Effector memory CD4-positive, alpha-beta T cell (primary cell): Measurements from ENCODE around the gene ABHD4.
"Not testable (repeated sequence)": the region's sequence is repeated elsewhere in the genome, so short reads cannot be mapped to it uniquely, and the experiment has no call there.

Source experiments
- DNase-seq, 3 donors: peaks; one replicate each; pipeline ENCODE4 v3.0.0-alpha.2; 2020
- H3K27ac ChIP-seq: 2 replicates; pipeline ENCODE4 v1.7.0; 2013; ENCODE audit warnings: mild to moderate bottlenecking, low read length, moderate library complexity; ENCODE audit not compliant: insufficient read depth, poor library complexity, severe bottlenecking
- H3K27me3 ChIP-seq: replicated peaks from 2 replicates; pipeline ENCODE4 v1.7.0; 2013; ENCODE audit warnings: mild to moderate bottlenecking, low read length; ENCODE audit not compliant: insufficient read depth, control insufficient read depth, poor library complexity, severe bottlenecking
- H3K36me3 ChIP-seq: 2 replicates; pipeline ENCODE4 v1.7.0; 2013; ENCODE audit warnings: mild to moderate bottlenecking, low read length, moderate library complexity; ENCODE audit not compliant: control insufficient read depth, insufficient read depth
- H3K4me1 ChIP-seq: 2 replicates; pipeline ENCODE4 v1.7.0; 2013; ENCODE audit warnings: low read length, mild to moderate bottlenecking; ENCODE audit not compliant: control insufficient read depth, insufficient read depth, poor library complexity, severe bottlenecking
- H3K4me3 ChIP-seq: 2 replicates; pipeline ENCODE4 v1.7.0; 2013; ENCODE audit warnings: low read length, low read depth, mild to moderate bottlenecking; ENCODE audit not compliant: insufficient read depth, poor library complexity, severe bottlenecking
- H3K9me3 ChIP-seq: 2 replicates; pipeline ENCODE4 v1.7.0; 2013; ENCODE audit warnings: mild to moderate bottlenecking, low read length, moderate library complexity; ENCODE audit not compliant: control insufficient read depth

ABHD4 gene

DNA sequence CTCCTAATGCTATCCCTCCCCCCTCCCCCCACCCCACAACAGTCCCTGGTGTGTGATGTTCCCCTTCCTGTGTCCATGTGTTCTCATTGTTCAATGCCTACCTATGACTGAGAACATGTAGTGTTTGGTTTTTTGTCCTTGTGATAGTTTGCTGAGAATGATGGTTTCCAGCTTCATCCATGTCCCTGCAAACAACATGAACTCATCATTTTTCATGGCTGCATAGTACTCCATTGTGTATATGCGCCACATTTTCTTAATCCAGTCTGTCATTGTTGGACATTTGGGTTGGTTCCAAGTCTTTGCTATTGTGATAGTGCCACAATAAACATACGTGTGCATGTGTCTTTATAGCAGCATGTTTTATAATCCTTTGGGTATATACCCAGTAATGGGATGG, 17.7 kb downstream of the ABHD4 start:
- H3K4me1 ChIP-seq, H3K27me3 ChIP-seq, H3K4me3 ChIP-seq, H3K9me3 ChIP-seq, DNase-seq, H3K36me3 ChIP-seq, H3K27ac ChIP-seq: not testable (repeated sequence)

DNA sequence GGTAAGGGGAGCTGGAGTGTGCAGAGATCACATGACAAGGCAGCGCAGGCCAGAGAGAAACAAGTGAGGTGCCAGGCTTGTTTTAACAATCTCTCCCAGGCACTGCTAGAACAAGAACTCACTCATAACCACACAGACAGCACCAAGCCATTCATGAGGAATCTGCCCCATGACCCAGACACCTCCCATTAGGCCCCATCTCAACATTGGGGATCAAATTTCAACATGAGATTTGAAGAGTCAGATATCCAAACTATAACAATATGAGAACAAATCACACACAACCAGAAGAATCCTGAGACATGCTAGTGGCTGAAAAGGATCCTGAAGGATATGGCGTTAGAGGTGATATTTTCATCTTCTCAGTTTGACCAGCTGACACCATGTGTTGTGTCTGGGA, 24.2 kb downstream of the ABHD4 start:
- Histone ChIP-seq H3K36me3 (no peaks in the 10 kb centered on the region), H3K27ac (no peak overlapping the region), H3K4me3 (no peak overlapping the region), H3K27me3 (no peaks in the 10 kb centered on the region), H3K4me1 (no peaks in the 10 kb centered on the region), H3K9me3 (no peaks in the 10 kb centered on the region)
- DNase-seq, result no peak

DNA sequence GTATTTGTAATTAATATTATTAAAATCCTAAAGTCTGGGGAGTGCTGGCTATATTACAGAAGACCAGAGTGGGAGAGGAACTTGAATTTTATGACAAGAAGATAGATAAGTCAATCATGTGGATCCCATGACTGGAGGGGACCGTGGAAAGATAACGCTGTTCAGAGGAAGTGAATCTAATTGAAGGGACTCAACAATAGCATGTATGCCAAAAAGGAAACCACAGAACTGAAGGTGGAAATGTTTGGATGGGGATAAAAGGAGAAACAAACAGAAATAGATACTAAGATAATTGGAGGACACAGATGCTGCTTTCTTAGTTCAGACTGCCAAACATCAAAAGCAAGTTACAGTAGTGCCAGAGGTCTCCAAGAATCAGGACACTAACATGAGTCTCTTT, 24.9 kb downstream of the ABHD4 start:
- DNase-seq, result no peak
- no peaks in the 10 kb centered on the region for H3K9me3 ChIP-seq
- H3K36me3 ChIP-seq, result no peaks in the 10 kb centered on the region
- H3K4me3 ChIP-seq, result no peak overlapping the region
- H3K27me3 ChIP-seq, result no peaks in the 10 kb centered on the region
- no peak overlapping the region for H3K27ac ChIP-seq
- no peaks in the 10 kb centered on the region for H3K4me1 ChIP-seq

DNA sequence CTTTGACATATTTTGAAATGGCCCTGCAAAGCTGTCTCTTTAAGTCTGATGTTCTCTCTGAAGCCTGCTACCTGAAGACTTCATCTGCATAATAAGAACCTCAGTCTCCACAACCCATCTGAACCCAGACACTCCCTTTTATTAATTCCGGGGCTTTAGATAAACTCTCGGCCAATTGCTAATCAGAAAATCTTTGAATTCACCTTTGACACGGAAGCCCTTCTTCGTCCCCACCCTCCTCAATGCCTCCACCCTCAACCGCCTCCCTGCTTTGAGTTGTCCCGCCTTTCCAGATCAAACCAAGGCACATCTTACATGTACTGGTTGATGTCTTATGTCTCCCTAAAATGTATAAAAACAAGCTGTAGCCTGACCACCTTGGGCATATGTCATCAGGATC, 28.5 kb downstream of the ABHD4 start:
- Histone ChIP-seq H3K27ac (no peak overlapping the region), H3K27me3 (no peaks in the 10 kb centered on the region), H3K36me3 (no peaks in the 10 kb centered on the region), H3K9me3 (no peaks in the 10 kb centered on the region), H3K4me3 (no peak overlapping the region), H3K4me1 (no peaks in the 10 kb centered on the region)
- DNase-seq, result no peak

DNA sequence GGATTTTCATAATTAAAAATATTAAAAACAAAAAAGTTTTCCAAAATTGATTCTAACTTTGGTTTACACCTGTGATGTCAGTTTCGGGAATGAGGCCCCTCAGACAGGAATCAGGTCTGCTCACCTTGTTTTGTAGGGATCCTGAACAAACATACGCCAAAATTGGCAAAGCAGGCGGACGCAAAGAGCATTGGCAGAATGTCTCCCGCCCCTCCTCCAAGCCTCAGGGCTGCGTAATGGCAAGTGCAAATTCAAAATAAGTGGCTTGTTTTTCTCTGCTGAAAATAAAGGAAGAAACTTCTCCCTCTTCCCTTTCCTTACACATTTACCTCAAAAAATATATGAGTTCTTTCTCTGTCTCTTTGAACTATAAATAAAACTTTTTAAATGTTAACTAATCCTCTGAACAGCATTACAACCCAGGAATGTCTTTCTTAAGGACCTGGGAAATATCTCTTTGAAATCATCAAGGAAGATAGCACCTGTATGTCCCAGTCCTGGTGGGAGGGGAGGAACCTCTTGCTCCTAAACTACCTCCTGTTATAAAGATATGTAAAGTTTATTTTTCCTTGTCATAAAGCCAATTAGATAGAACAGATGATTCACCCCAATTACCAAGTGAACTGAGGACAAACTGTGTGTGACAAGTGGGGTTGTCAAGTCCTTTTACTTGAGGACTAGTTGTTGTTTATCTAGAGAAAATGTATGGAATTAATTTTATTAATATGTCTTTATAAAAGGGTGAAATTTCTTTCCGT, 29.6 kb downstream of the ABHD4 start:
- Histone ChIP-seq H3K36me3 (no peaks in the 10 kb centered on the region), H3K9me3 (no peaks in the 10 kb centered on the region)

DNA sequence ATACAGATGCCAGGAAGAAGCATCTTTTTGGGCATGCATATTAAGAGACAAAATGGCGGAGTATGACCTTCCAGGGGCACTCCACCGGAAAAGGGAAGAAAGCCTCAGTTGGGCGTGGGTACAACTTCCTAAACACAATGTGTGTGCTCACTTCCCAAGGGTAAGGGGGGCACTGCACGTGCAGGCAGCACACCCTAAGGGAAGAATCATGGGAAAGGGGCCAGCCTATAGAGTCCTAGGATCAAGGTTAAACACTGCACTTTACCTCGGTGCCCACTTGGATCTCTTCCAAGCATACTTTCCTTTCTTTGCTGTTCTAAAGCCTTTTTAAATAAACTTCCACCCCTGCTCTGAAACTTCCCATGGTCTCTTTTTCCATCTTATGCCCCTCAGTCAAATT, 31.3 kb downstream of the ABHD4 start:
- H3K27ac ChIP-seq, result no peak overlapping the region
- no peaks in the 10 kb centered on the region for H3K27me3 ChIP-seq
- no peaks in the 10 kb centered on the region for H3K4me1 ChIP-seq
- no peak overlapping the region for H3K4me3 ChIP-seq
- no peaks in the 10 kb centered on the region for H3K9me3 ChIP-seq
- no peaks in the 10 kb centered on the region for H3K36me3 ChIP-seq
- DNase-seq, result no peak

More for the DNA sequence above, 29.6 kb downstream of the ABHD4 start:
- Histone ChIP-seq H3K4me3 (no peak overlapping the region), H3K4me1 (no peaks in the 10 kb centered on the region), H3K27ac (no peak overlapping the region), H3K27me3 (no peaks in the 10 kb centered on the region)
- no peak for DNase-seq

DNA sequence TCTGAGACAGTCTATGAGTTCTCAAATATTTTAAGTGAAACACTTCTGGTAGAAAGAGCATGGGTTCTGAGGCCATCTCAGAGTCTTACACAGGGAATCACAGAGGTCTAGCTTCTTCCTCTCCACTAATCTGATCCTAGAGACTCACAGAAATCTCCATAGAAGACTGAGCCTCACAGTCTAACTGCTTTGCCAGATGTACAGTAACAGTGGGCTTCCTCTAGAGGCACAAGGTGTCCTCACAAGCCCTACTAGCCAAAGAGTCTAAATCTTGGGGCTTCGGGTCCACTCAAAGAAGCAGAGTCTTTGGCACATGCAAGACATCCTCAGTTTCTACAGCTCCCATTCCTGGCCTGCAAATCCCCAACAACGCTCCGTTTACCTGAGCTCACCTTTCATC, 32.0 kb downstream of the ABHD4 start:
- Histone ChIP-seq H3K27ac (no peak overlapping the region), H3K4me1 (no peaks in the 10 kb centered on the region), H3K27me3 (no peaks in the 10 kb centered on the region), H3K36me3 (no peaks in the 10 kb centered on the region), H3K4me3 (no peak overlapping the region), H3K9me3 (no peaks in the 10 kb centered on the region)
- no peak for DNase-seq

DNA sequence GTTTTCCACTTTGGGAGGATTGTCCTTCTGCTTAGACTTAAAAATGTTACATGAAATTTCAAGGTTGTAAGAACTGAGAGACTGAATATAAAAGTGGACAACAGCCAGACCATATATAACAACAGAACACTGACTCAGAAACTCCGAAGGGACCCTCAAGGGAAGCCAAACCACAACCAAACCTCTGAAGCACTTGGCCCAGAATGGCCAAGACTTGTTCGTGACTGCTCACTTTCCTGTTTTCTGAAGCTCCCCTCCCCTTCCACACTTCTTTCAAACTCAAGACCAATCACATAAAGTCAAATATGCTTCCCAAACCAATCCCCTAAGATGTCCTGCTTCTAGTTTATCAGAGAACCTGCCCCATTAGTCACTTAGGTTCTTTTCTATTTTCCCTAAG, 32.4 kb downstream of the ABHD4 start:
- Histone ChIP-seq H3K4me1 (no peaks in the 10 kb centered on the region), H3K27me3 (no peaks in the 10 kb centered on the region), H3K27ac (no peak overlapping the region), H3K4me3 (no peak overlapping the region), H3K36me3 (no peaks in the 10 kb centered on the region), H3K9me3 (no peaks in the 10 kb centered on the region)
- no peak for DNase-seq

DNA sequence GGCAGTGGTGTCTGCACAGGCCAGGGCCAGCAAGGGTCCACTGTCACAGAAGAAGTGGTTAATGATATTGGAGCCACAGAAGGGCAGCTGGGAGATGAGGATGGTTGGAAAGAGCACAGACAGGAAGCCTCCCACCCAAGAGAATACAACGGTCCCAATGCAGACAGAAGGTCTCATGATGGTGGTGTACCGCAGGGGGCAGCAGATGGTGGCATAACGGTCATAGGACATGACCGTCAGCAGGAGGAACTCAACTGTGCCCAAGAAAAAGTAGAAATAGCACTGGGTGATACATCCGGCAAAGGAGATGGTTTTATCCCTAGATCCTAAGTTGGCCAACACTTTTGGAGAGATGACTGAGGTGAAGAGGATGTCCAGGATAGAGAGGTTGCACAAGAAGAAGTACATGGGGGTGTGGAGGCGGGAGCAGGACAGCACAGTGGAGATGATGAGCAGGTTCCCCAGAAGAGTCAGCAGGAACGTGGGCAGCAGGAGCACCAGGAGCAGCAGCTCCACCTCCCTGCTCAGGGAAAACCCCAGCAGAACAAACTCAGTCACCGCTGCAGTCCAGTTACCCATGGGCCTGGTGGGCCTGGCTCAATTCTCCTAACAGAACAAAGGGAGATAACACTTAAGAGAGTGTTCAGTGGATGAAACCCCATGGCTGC, 36.3 kb downstream of the ABHD4 start:
- Histone ChIP-seq H3K27ac (no peak overlapping the region), H3K36me3 (no peaks in the 10 kb centered on the region), H3K9me3 (no peaks in the 10 kb centered on the region), H3K27me3 (no peaks in the 10 kb centered on the region), H3K4me3 (no peak overlapping the region), H3K4me1 (no peaks in the 10 kb centered on the region)
- DNase-seq, result no peak

DNA sequence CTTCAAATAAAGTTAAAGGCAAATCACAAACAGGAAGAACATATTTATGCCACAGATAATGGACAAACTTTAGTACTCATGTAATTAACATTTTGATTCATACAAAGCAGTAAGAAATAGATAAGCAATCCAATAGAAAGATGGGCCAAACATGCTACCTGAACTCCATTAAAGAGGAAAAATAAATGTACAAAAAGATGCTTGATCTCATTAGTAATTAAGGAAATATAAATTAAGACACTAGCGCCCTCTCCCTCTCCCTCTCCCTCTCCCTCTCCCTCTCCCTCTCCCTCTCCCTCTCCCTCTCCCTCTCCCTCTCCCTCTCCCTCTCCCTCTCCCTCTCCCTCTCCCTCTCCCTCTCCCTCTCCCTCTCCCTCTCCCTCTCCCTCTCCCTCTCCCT, 37.9 kb downstream of the ABHD4 start:
- H3K4me3 ChIP-seq, DNase-seq, H3K27me3 ChIP-seq, H3K36me3 ChIP-seq, H3K27ac ChIP-seq, H3K9me3 ChIP-seq, H3K4me1 ChIP-seq: not testable (repeated sequence)
